Upper lobe of left lung (tissue), 6 donors: ENCODE results near the gene NUP214. TPM values are rescaled to one million over a fixed set of nuclear protein-coding genes. Genes with fewer than 3 reads are reported as not detected.

Experiments
- ATAC-seq, 2 donors: fragments of 200-7000 bp; cut with Tn5 transposase; one replicate each; pipeline ENCODE4 v1.9.1; 2022; ENCODE audit warnings: mild to moderate bottlenecking in 2 of 2, moderate library complexity in 2 of 2; ENCODE audit not compliant: low FRiP score in 2 of 2
- DNase-seq, 2 donors: peaks; one replicate each; pipeline ENCODE4 v3.0.0-alpha.2; 2019 to 2020
- H3K27ac ChIP-seq, 4 donors: fragments of 200-600 bp; sonication (generic); one replicate each; pipeline ENCODE4 v1.5.1; 2016 to 2019
- H3K27me3 ChIP-seq, 4 donors: fragments of 200-600 bp; sonication (generic); one replicate each; pipeline ENCODE4 v1.5.1; 2017 to 2019
- H3K36me3 ChIP-seq, 4 donors: fragments of 200-600 bp; sonication (generic); one replicate each; pipeline ENCODE4 v1.5.1; 2016 to 2019
- H3K4me1 ChIP-seq, 4 donors: fragments of 200-600 bp; sonication (generic); one replicate each; pipeline ENCODE4 v1.5.1; 2018 to 2019
- H3K4me3 ChIP-seq, 4 donors: fragments of 200-600 bp; sonication (generic); one replicate each; pipeline ENCODE4 v1.5.1; 2017 to 2019; ENCODE audit warnings: mild to moderate bottlenecking in 2 of 4, moderate library complexity in 1 of 4
- H3K9me3 ChIP-seq, 4 donors: fragments of 200-600 bp; sonication (generic); one replicate each; pipeline ENCODE4 v1.5.1; 2018 to 2019
- CTCF ChIP-seq, 6 experiments: fragments of 450-650 bp in 4 of 6; fragments of 200-600 bp in 2 of 6; sonication (generic) in 2 of 6; IDR thresholded peaks; one replicate each; pipeline ENCODE4 v1.5.1; 2016 to 2019; ENCODE audit warnings: antibody characterized with exemption in 6 of 6
- EP300 ChIP-seq, 4 donors: sonication (generic); formaldehyde crosslinking; IDR thresholded peaks; one replicate each; pipeline ENCODE4 v1.5.1; 2017; ENCODE audit warnings: antibody characterized with exemption in 4 of 4, control low read depth in 2 of 4
- POLR2A ChIP-seq, 4 donors: fragments of 450-650 bp; IDR thresholded peaks; one replicate each; pipeline ENCODE4 v1.5.1; 2016 to 2017; ENCODE audit warnings: antibody characterized with exemption in 4 of 4, mild to moderate bottlenecking in 2 of 4
- POLR2AphosphoS5 ChIP-seq, 2 donors: sonication (generic); formaldehyde crosslinking; IDR thresholded peaks; one replicate each; pipeline ENCODE4 v1.5.1; 2017; ENCODE audit warnings: antibody characterized with exemption in 2 of 2
- WGBS, 2 donors: methylation state at CpG; one replicate each; pipeline ENCODE4 v1.1.5; 2017 to 2018; 5-methylcytosine and 5-hydroxymethylcytosine counted together
- total RNA-seq, 6 donors: library from RNA; depleted of rRNA in 4 of 6; stranded (reverse); fragments of >200 nt in 4 of 6; gene quantifications; one replicate each; pipeline versions ENCODE4 v1.1.0 to v1.2.1, GENCODE V29; 2016 to 2021
- donor health status: DM: no; HTN: no; CAD: no; lungs with moderate emphysema.
- donor health status: DM: no; HTN: yes; CAD: no; lungs with severe emphysema.

Gene NUP214
- total RNA-seq, 6 donors from 2014 or later = 35.3 to 113 (median 44.3) TPM

- peaks cover 0 to 4% (median under 1%) of the 10 kb centered on the region in 4 donors for H3K27me3 ChIP-seq
- ATAC-seq = no peak
- WGBS, 2 donors = 88% methylated on average over 11 of the region's 13 CpGs
Observed at GRCh38 chr9:131090025-131090787, 35.2 kb upstream of the NUP214 start.

DNA sequence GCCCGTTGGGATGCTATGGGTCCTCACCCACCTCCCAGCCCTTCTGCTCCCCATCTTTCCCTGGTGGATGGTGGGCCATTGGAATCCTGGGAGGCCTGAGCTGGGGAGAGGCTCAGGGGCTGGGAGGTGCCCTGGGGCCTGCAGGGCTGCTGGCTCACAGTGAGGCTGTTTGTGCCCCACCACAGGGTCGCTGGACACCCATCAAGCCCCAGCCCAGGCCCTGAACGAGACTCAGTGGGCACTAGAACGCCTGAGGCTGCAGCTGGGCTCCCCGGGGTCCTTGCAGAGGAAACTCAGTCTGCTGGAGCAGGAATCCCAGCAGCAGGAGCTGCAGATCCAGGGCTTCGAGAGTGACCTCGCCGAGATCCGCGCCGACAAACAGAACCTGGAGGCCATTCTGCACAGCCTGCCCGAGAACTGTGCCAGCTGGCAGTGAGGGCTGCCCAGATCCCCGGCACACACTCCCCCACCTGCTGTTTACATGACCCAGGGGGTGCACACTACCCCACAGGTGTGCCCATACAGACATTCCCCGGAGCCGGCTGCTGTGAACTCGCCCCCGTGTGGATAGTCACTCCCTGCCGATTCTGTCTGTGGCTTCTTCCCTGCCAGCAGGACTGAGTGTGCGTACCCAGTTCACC is 33.9 kb upstream of the NUP214 start:
- Histone ChIP-seq H3K4me3 (no peak overlapping the region), H3K9me3 (no peaks in the 10 kb centered on the region), H3K36me3 (no peaks in the 10 kb centered on the region), H3K4me1 (peaks cover under 1 to 10% (median 7%) of the 10 kb centered on the region in 4 donors), H3K27ac (no peak overlapping the region), H3K27me3 (peaks cover 0 to 13% (median 4%) of the 10 kb centered on the region in 4 donors)
- 87 to 91% methylated on average over 10 to 14 of the region's 19 CpGs for WGBS, 2 donors
- DNase-seq (no peak), ATAC-seq (no peak)
- TF ChIP-seq POLR2A (IDR thresholded peaks at IDR 0.05) (no peak), EP300 (IDR thresholded peaks at IDR 0.05) (no peak), CTCF (IDR thresholded peaks at IDR 0.05) (no peak), POLR2AphosphoS5 (IDR thresholded peaks at IDR 0.05) (no peak)

More at GRCh38 chr9:131090025-131090787, 35.2 kb upstream of the NUP214 start:
- H3K9me3 ChIP-seq = no peaks in the 10 kb centered on the region
- no peaks in the 10 kb centered on the region for H3K36me3 ChIP-seq
- H3K4me1 ChIP-seq = no peaks in the 10 kb centered on the region
- DNase-seq = no peak
- TF ChIP-seq EP300 (IDR thresholded peaks at IDR 0.05) = no peak
- no peak for TF ChIP-seq POLR2A (IDR thresholded peaks at IDR 0.05)
- no peak for TF ChIP-seq POLR2AphosphoS5 (IDR thresholded peaks at IDR 0.05)
- TF ChIP-seq CTCF (IDR thresholded peaks at IDR 0.05) = no peak
- H3K4me3 ChIP-seq = no peak overlapping the region
- no peak overlapping the region for H3K27ac ChIP-seq

DNA sequence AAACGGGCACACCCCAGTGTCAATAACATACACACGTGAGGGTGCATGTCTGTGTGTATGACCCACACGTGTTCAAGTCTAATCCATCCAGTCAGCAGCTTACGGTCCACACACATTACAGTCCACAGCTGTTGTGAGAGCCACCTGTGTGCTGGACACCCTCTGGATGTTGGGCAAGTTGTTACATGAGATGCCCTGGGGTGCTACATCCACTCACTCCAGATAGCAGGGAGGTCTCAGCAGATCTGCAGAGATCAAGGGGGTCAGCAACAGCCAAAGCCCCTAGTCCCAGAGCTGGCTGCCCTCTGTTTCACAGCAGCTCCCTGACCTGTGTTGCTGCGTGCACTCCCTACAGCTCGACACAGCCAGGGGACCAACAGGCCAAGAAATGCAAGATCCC is 33.4 kb upstream of the NUP214 start:
- TF ChIP-seq EP300 (IDR thresholded peaks at IDR 0.05) (no peak), CTCF (IDR thresholded peaks at IDR 0.05) (no peak), POLR2AphosphoS5 (IDR thresholded peaks at IDR 0.05) (no peak), POLR2A (IDR thresholded peaks at IDR 0.05) (no peak)
- Histone ChIP-seq H3K4me3 (no peak overlapping the region), H3K9me3 (no peaks in the 10 kb centered on the region), H3K36me3 (no peaks in the 10 kb centered on the region), H3K27ac (no peak overlapping the region), H3K4me1 (peaks cover 6 to 16% (median 12%) of the 10 kb centered on the region in 4 donors), H3K27me3 (peaks cover 0 to 15% (median 6%) of the 10 kb centered on the region in 4 donors)
- ATAC-seq (no peak), DNase-seq (no peak)
- 87 to 100% methylated on average over 1 to 6 of the region's 6 CpGs for WGBS, 2 donors

DNA sequence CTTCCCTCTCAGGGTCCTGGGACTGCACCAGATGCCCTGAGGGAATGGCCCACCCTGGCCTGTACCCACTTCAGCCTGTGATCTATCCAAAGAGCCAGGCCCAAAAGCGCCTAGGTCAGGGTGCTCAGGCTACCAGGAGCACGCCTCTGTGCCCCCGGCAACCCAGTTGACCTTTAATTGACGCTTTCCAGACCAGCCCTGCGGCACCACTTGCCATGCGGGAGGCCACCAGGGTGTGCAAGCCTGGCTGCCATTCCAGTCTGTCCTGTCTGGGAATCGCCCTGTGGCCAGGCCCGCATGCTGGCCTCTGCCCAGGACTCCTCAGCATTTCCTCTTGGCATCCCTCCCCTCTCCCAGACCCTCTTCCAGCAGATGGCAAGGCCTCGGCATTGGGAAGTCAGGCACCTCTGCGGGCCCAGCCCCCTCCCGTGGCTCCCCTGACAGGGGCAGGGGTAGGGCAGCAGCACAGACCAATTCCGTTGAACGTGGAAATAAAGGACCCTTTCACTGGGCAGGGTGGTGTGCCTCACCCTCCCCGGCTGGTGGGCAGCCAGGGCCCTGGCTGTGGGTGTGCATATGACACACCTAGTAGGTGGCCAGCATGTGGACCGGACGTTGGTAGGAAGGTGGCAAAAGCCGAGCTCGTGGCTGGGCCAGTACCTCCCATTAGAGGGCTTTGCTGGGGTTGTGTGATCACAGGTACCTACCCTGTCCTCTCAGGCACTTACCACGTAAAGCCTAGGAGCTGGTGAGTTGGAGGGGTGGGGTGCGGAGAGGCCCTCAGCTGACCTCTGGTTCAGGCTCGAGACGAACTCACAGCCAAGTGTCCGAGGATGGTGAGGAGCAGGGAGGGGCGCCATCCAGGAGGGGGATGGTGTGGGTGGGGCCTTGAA is 32.6 kb upstream of the NUP214 start:
- Histone ChIP-seq H3K27me3 (peaks cover 0 to 15% (median 6%) of the 10 kb centered on the region in 4 donors), H3K9me3 (no peaks in the 10 kb centered on the region), H3K36me3 (no peaks in the 10 kb centered on the region), H3K27ac (no peak overlapping the region), H3K4me1 (peaks cover 7 to 20% (median 14%) of the 10 kb centered on the region in 4 donors), H3K4me3 (no peak overlapping the region)
- ATAC-seq (peak in 1 of 2 donors; percentile 3), DNase-seq (no peak)
- TF ChIP-seq POLR2AphosphoS5 (IDR thresholded peaks at IDR 0.05) (no peak), POLR2A (IDR thresholded peaks at IDR 0.05) (no peak), CTCF (IDR thresholded peaks at IDR 0.05) (no peak), EP300 (IDR thresholded peaks at IDR 0.05) (no peak)
- 77% methylated on average over 18 to 21 of the region's 24 CpGs for WGBS, 2 donors
